Activated CD4-positive, alpha-beta T cell treated with anti-CD3 and anti-CD28 coated beads, Interleukin-2, amount 10 ng/mL, durations not matched to agents 7 days and 5 days (primary cell): Measurements from ENCODE around the gene FOXO1. TPM values are rescaled to one million over a fixed set of nuclear protein-coding genes. Genes with fewer than 3 reads are reported as not detected.
A peak's percentile ranks its signal among the peaks of the same experiment; 100 is the strongest.

Source experiments
- CTCF ChIA-PET: fragments of 350-600 bp; sonication (Branson Sonifier 250); formaldehyde crosslinking; loops from one replicate; lab custom pipeline; 2021; ENCODE audit warnings: antibody characterized with exemption; lab: Charles Lee
- POLR2A ChIA-PET: fragments of 350-600 bp; sonication (Branson Sonifier 250); formaldehyde crosslinking; loops from one replicate; lab custom pipeline; 2021; ENCODE audit warnings: antibody characterized with exemption; lab: Charles Lee
- DNase-seq: peaks from one replicate; pipeline ENCODE4 v3.0.0-alpha.2; 2020
- H3K27ac Mint-ChIP-seq: one replicate; pipeline ENCODE4 v1.8.0; 2021; ENCODE audit warnings: mild to moderate bottlenecking, moderate library complexity, mixed read lengths
- H3K27me3 Mint-ChIP-seq: one replicate; pipeline ENCODE4 v1.8.0; 2021; ENCODE audit warnings: mixed read lengths
- H3K36me3 Mint-ChIP-seq: one replicate; pipeline ENCODE4 v1.8.0; 2021; ENCODE audit warnings: low read depth, mixed read lengths
- H3K4me1 Mint-ChIP-seq: one replicate; pipeline ENCODE4 v1.8.0; 2021; ENCODE audit warnings: mixed read lengths
- H3K4me3 Mint-ChIP-seq: one replicate; pipeline ENCODE4 v1.8.0; 2021; ENCODE audit warnings: mild to moderate bottlenecking, moderate library complexity, mixed read lengths
- H3K9me3 Mint-ChIP-seq: one replicate; pipeline ENCODE4 v1.8.0; 2021; ENCODE audit warnings: mixed read lengths
- total RNA-seq, 2 experiments: library from RNA; stranded (reverse); gene quantifications; one replicate each; pipeline ENCODE4 v1.2.3, GENCODE V29; 2021

FOXO1 gene
- total RNA-seq, 2 experiments from 2014 or later = 40.3 to 46.5 TPM

DNA sequence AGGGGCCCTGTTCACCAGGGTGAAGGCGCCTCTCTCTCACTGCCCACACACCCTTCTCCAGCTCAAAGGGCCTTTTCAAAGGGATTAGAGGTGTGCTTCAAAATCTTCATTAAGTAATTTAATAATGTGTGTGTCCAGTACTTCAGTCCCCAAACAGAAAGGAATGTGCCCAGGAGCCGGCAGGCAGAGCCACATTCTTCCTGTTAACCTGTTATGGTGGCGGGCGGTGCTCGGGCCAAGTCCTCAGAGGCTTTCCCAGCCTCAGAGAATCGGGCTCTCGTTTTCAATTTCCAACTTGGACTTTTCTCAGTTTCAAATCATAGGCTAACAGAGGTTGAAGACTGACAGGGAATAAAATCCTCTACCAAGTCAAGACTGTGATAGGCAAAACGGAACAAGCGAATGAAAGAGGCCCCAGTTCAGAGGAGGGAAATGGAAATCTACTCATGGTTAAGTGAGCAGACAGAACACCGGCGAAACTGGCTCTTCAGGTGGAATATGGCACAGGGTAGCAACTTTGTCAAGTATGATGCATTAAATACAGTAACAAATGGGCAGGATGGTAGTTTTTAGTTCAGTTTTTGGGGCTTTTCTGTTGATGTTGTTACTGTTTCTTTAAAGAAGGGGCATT is 68.6 kb downstream of the FOXO1 start:
- DNase-seq = no peak
- Mint-ChIP-seq H3K4me1 (peaks cover 75% of the 10 kb centered on the region), H3K27ac (peak overlapping the region; percentile 70), H3K36me3 (peaks cover 19% of the 10 kb centered on the region), H3K27me3 (no peaks in the 10 kb centered on the region), H3K4me3 (no peak overlapping the region), H3K9me3 (no peaks in the 10 kb centered on the region)
- ChIA-PET POLR2A (no interaction called here), CTCF (interaction anchor here (1.3 kb wide), 1 partner anchor 113 kb away, joined by 4 read pairs; no protein-coding TSS in a partner anchor)

DNA sequence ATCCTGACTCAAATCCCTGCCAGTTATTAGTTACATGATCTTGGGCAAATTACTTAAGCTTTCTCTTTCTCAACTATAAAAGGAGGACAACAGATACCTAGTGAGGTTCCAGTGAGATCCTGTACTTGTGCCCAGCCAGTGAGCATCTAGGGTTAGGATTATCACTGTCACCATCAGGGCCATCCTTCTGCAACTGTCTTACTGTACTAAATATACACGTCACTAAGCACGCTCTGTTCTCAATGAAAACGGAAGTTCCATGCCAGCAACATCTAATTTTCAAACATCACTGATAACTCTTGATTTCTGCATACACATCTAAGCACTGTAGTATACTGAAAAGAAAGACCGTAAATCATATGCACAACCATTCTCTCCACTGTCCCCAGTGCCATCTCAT is 70.0 kb downstream of the FOXO1 start:
- Mint-ChIP-seq H3K27me3 (no peaks in the 10 kb centered on the region), H3K9me3 (no peaks in the 10 kb centered on the region), H3K4me3 (no peak overlapping the region), H3K4me1 (peaks cover 78% of the 10 kb centered on the region), H3K27ac (no peak overlapping the region), H3K36me3 (peaks cover 13% of the 10 kb centered on the region)
- POLR2A ChIA-PET = no interaction called here
- DNase-seq = no peak
- CTCF ChIA-PET = interaction anchor here (0.6 to 1.3 kb wide), 3 partner anchors 34 to 485 kb away, joined by 3 to 5 read pairs (median 4); no protein-coding TSS in a partner anchor

DNA sequence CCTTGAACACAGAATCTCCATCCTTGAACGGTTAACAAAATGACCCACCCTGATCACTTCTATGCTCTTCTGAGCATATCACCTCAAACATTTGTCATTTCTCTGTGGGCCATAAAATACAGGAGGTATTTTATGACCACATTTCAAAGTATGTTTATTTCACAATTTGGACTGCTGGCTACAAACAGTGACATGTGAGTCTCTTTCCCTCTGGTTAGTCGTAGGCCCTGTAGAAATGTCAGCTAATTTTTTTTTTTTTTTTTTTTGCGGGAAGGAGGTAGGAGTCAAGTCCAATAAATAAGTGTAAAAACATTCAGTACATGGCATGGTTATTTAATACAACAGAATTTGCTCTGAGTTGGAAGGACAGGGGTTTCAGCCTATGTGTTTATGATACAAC is 70.7 kb downstream of the FOXO1 start:
- POLR2A ChIA-PET = no interaction called here
- no peaks in the 10 kb centered on the region for H3K27me3 Mint-ChIP-seq
- H3K4me1 Mint-ChIP-seq = peaks cover 81% of the 10 kb centered on the region
- no peak overlapping the region for H3K27ac Mint-ChIP-seq
- CTCF ChIA-PET = interaction anchor here (0.6 to 1.3 kb wide), 3 partner anchors 34 to 484 kb away, joined by 3 to 5 read pairs (median 4); no protein-coding TSS in a partner anchor
- DNase-seq = no peak
- H3K4me3 Mint-ChIP-seq = no peak overlapping the region
- H3K36me3 Mint-ChIP-seq = peaks cover 17% of the 10 kb centered on the region
- no peaks in the 10 kb centered on the region for H3K9me3 Mint-ChIP-seq

DNA sequence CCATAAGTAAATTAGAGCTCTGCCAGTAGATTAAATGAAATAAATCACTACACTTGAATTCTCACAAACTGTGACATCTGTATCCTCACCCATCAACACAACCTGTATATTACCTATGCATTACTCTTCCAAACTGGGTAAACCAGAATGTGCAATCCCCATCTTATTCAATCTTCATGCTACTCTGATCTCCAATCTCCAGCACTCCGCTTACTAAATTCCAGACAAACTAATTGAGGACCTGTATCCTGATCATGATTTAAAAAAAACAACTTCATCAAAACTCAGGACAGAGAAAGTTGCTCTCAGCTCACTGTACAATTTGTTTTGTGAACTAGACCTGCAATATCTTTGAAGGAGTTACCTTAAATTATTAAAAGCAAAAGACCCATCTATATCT is 74.4 kb downstream of the FOXO1 start:
- H3K27me3 Mint-ChIP-seq = no peaks in the 10 kb centered on the region
- H3K9me3 Mint-ChIP-seq = no peaks in the 10 kb centered on the region
- ChIA-PET POLR2A (no interaction called here), CTCF (interaction anchor here (0.7 to 1.2 kb wide), 2 partner anchors 14 to 44 kb away, joined by 3 read pairs; no protein-coding TSS in a partner anchor)
- peaks cover 11% of the 10 kb centered on the region for H3K36me3 Mint-ChIP-seq
- no peak overlapping the region for H3K4me3 Mint-ChIP-seq
- peaks cover 77% of the 10 kb centered on the region for H3K4me1 Mint-ChIP-seq
- no peak for DNase-seq
- H3K27ac Mint-ChIP-seq = no peak overlapping the region

DNA sequence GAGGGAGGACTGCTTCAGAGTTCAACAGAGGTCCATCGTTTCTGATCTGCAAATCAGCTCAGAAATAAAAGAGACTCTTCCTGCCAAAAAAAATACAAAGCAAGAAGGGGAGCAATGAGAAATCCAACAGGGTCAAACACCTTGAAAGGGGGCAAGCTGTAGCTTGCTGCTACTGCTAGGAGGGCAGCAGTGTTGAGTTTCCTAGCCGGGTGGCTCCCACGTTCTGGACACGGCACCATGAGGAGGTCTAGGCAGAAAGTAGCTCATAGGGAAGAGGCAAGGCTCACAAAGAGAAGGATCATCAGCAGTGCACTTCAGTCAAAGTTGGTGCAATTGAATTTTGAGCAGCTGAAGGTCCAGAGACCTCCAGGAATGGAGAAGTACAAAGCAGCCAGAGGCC is 75.3 kb downstream of the FOXO1 start:
- H3K36me3 Mint-ChIP-seq = peaks cover 13% of the 10 kb centered on the region
- POLR2A ChIA-PET = no interaction called here
- no peaks in the 10 kb centered on the region for H3K27me3 Mint-ChIP-seq
- H3K27ac Mint-ChIP-seq = no peak overlapping the region
- peaks cover 77% of the 10 kb centered on the region for H3K4me1 Mint-ChIP-seq
- no peak overlapping the region for H3K4me3 Mint-ChIP-seq
- DNase-seq = no peak
- no peaks in the 10 kb centered on the region for H3K9me3 Mint-ChIP-seq
- CTCF ChIA-PET = interaction anchor here (1.2 kb wide), 1 partner anchor 9 kb away, joined by 5 read pairs; no protein-coding TSS in a partner anchor

DNA sequence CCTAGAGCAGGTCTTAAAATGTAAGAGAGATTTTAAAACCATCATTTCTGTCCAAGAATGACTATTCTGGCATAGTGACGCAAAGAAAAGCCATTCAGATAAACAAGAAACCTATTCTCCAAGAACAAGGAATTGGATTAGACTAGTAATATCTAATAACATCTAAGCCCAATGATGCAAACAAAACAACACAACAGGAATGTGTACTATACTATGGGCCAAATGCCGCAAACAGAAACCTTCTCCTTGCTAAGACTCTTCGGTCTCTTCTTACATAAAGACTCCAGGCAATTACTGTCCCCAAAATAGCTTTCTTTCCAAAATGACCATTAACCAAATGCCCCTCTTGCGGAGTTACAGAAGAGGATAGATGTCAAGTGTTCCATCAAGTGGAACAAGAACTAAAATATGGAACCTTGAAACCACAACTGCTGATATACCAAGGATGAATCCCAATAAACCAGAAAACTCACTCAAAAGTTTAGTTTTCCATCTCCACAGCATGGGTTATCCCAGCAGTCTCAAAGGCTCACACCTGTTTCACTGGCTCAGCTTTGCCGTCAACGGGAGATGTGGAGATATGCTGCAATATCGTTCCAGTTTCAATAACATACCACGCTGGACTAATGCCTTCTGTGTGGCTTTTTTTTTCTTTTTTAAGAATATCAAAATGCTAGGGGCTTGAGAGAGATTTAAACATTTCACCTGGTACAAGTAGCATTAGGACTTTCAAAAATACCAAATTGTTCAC is 76.2 kb downstream of the FOXO1 start:
- H3K4me3 Mint-ChIP-seq = no peak overlapping the region
- no peak for DNase-seq
- H3K9me3 Mint-ChIP-seq = no peaks in the 10 kb centered on the region
- ChIA-PET CTCF (interaction anchor here (1.2 kb wide), 1 partner anchor 10 kb away, joined by 5 read pairs; no protein-coding TSS in a partner anchor), POLR2A (no interaction called here)
- H3K27me3 Mint-ChIP-seq = no peaks in the 10 kb centered on the region
- peak overlapping the region; percentile 85 for H3K27ac Mint-ChIP-seq
- H3K36me3 Mint-ChIP-seq = peaks cover 19% of the 10 kb centered on the region
- H3K4me1 Mint-ChIP-seq = peaks cover 79% of the 10 kb centered on the region

DNA sequence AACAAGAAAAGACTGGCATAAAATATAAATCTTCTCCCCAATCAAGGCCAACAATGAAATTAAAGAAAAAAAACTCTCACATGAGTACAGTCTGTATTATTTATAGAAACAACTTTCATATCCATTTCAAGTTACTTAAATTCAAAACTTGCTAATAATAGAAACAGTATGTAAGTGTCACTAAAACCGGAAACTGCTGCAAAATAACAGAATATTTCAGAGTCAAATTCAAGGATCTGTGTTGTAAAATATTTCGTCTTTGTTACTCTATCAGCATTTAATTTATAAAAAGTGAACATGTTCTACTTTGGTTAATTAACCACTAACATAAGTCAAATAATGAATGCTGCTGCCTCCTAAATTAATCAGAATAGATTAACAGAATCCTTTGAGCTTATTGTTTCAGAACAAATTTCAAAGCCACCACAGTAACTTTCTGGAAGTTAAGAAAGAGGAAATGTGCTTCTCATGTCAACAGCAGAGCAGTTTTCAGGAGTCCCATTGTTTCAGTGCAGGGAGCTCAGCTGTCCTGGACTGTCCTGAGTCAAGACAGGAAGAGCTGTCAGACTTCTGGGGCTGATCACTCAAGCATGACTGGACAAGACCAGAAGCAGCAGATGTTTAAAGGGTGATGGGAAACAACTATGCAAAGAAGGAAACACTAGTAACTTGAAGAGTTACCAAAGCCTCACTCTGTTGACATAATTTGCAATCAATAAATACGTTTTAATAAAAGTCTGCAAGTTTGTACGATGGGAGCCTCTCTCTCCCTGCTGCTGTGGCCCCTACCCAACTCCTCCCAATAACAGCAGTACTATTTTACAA is 76.9 kb downstream of the FOXO1 start:
- Mint-ChIP-seq H3K4me1 (peaks cover 86% of the 10 kb centered on the region), H3K27me3 (no peaks in the 10 kb centered on the region), H3K27ac (peak overlapping the region; percentile 85), H3K36me3 (peaks cover 22% of the 10 kb centered on the region), H3K4me3 (no peak overlapping the region), H3K9me3 (peaks cover 5% of the 10 kb centered on the region)
- ChIA-PET POLR2A (no interaction called here), CTCF (no interaction called here)
- DNase-seq = no peak

DNA sequence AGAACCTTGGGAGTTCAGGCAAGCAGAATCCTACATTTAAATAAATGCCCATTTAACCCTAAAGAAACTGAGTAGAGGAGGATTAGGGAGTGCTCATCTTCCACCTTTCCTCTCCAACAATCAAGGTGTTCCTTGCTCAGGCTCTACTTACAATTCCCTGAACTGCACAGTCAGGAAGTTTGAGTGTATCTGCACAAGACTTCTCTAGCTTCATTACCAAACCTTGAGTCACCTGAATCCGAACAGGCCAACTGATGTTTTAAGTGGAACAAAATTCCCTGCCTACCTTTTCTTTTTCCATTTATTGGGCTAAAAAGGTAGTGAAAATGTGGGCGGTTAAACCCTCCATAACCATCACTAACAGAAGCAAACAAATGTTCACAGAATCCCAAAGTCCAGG is 78.3 kb downstream of the FOXO1 start:
- Mint-ChIP-seq H3K4me3 (no peak overlapping the region), H3K4me1 (peaks cover 84% of the 10 kb centered on the region), H3K36me3 (peaks cover 29% of the 10 kb centered on the region), H3K27me3 (no peaks in the 10 kb centered on the region), H3K9me3 (peaks cover 12% of the 10 kb centered on the region), H3K27ac (peak overlapping the region; percentile 3)
- ChIA-PET POLR2A (no interaction called here), CTCF (no interaction called here)
- DNase-seq = no peak

DNA sequence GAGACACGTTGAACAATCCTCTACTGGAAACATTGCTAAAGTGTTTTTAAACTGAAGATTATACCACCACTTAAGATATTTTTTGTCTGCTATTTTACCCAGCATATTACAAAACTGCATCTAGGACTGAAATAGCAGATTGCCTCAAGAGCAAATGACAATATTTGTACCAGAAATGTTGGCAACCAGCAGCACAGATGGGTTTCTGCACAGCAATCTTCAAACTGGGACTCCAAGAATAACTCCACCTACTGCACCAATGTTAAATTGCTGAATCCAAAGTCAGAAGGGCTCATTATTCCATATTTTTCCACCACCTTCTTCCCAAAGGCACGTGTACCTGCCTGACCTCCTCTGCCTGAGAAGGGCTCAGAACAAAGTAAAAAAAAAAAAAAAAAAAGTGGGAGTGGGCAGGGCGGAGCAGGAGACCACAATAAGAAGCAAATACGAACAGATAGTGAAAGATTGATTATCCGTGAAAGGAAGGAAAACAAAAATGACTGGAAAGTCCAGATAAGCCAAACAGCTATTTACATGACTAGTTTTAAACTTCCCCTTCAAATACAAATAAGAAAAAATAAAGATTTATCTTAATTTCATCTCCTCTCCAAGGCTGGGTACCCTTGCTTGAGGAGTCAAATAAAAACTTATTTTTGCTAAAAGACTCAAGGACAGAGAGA is 79.4 kb downstream of the FOXO1 start:
- no peak for DNase-seq
- Mint-ChIP-seq H3K27ac (no peak overlapping the region), H3K4me1 (peaks cover 86% of the 10 kb centered on the region), H3K9me3 (peaks cover 12% of the 10 kb centered on the region), H3K4me3 (no peak overlapping the region), H3K27me3 (no peaks in the 10 kb centered on the region), H3K36me3 (peaks cover 33% of the 10 kb centered on the region)
- ChIA-PET CTCF (interaction anchor here (0.5 kb wide), 1 partner anchor 239 kb away, joined by 3 read pairs; no protein-coding TSS in a partner anchor), POLR2A (no interaction called here)

DNA sequence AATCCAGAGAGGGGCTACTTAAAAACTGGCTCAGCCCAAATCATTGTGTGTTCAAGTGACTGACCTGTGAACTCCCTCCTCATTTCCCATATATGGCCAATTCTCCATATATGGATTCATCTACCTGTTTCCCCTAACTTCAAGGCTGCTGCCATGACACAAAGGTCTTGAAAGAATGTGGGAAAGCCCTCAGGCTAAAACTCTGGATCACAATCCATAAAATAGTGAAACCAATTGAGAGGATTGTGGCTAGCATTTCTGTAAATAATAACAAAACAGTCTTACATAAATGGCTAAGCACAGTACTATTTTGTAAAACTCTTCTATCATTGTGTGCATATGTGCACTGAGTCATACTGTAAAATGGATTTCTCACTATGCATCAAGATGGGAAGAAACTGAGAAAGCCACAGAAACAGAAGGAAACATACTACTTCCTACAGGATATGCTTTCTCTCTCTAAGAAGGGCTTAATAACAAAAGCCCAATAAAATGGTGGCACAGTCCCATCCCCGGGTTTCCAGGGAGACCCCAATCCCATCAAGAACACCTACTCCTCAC is 80.5 kb downstream of the FOXO1 start:
- H3K27me3 Mint-ChIP-seq = no peaks in the 10 kb centered on the region
- H3K36me3 Mint-ChIP-seq = peaks cover 31% of the 10 kb centered on the region
- H3K4me3 Mint-ChIP-seq = no peak overlapping the region
- H3K27ac Mint-ChIP-seq = no peak overlapping the region
- H3K9me3 Mint-ChIP-seq = peaks cover 12% of the 10 kb centered on the region
- peaks cover 86% of the 10 kb centered on the region for H3K4me1 Mint-ChIP-seq
- no peak for DNase-seq
- ChIA-PET POLR2A (no interaction called here), CTCF (no interaction called here)

DNA sequence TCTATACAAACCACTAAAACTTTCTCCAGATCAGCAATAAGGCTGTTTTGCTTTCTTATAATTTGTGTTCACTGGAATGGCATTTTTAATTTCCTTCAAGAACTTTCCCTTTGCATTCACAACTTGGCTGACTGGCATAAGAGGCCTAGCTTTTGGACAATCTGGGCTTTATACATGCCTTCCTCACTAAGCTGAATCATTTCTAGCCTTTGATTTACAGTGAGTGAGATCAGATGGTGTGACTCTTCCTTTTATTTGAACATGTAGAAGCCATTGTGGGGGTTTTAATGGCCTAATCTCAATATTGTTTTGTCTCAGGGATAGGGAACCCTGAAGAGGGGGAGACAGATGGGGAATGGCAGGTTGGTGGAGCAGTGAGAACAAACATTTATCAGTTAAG is 82.7 kb downstream of the FOXO1 start:
- H3K4me3 Mint-ChIP-seq = no peak overlapping the region
- DNase-seq = no peak
- peaks cover 30% of the 10 kb centered on the region for H3K36me3 Mint-ChIP-seq
- H3K27me3 Mint-ChIP-seq = no peaks in the 10 kb centered on the region
- H3K9me3 Mint-ChIP-seq = peaks cover 12% of the 10 kb centered on the region
- ChIA-PET POLR2A (no interaction called here), CTCF (interaction anchor here (1.1 to 1.3 kb wide), 2 partner anchors 11 to 13 kb away, joined by 3 to 4 read pairs; no protein-coding TSS in a partner anchor)
- peaks cover 82% of the 10 kb centered on the region for H3K4me1 Mint-ChIP-seq
- H3K27ac Mint-ChIP-seq = no peak overlapping the region

DNA sequence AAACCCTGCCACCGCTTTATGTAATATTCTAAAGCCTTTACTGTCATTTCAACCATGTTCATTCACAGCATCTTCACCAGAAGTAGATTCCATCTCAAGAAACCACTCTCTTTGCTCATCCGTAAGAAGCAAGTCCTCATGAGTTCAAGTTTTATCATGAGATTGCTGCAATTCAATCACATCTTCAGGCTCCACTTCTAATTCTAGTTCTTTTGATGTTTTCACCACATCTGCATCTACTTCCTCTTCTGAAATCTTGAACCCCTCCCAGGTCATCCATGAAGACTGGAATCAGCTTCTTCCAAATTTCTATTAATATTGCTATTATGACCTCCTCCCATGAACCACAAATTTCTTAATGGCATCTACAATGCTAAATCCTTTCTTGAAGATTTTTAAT is 83.9 kb downstream of the FOXO1 start:
- Mint-ChIP-seq H3K9me3 (peaks cover 12% of the 10 kb centered on the region), H3K36me3 (peaks cover 36% of the 10 kb centered on the region), H3K4me3 (no peak overlapping the region), H3K27ac (no peak overlapping the region), H3K27me3 (no peaks in the 10 kb centered on the region), H3K4me1 (peaks cover 82% of the 10 kb centered on the region)
- DNase-seq = no peak
- ChIA-PET CTCF (interaction anchor here (1.2 kb wide), 1 partner anchor 10 kb away, joined by 3 read pairs; no protein-coding TSS in a partner anchor), POLR2A (no interaction called here)
